C4-2B (cell line): ENCODE data around the gene LRP1B.

Source experiments
- ZFX ChIP-seq: fragments of 450-650 bp; IDR thresholded peaks from 2 replicates; pipeline ENCODE4 v1.6.1; 2017
- TF ChIP-seq, protein P1 (sequence below): fragments of 450-650 bp; conservative IDR thresholded peaks from 2 replicates; pipeline ENCODE4 v1.5.1; 2017; ENCODE audit warnings: mild to moderate bottlenecking

DNA sequence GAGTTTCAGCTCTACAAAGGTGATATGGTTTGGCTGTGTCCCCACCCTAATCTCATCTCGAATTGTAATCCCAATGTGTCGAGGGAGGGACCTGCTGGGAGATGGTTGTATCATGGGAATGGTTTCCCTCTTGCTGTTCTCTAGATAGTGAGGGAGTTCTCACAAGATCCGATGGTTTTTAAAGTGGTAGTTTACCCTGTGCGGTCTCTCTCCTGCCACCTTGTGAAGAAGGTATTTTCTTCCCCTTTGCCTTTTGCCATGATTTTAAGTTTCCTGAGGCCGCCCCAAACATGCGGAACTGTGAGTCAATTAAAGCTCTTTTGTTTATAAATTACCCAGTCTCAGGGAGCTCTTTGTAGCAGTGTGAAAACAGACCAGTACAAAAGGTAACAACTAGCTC, 306.0 kb downstream of the LRP1B start:
- TF ChIP-seq, protein P1, sequence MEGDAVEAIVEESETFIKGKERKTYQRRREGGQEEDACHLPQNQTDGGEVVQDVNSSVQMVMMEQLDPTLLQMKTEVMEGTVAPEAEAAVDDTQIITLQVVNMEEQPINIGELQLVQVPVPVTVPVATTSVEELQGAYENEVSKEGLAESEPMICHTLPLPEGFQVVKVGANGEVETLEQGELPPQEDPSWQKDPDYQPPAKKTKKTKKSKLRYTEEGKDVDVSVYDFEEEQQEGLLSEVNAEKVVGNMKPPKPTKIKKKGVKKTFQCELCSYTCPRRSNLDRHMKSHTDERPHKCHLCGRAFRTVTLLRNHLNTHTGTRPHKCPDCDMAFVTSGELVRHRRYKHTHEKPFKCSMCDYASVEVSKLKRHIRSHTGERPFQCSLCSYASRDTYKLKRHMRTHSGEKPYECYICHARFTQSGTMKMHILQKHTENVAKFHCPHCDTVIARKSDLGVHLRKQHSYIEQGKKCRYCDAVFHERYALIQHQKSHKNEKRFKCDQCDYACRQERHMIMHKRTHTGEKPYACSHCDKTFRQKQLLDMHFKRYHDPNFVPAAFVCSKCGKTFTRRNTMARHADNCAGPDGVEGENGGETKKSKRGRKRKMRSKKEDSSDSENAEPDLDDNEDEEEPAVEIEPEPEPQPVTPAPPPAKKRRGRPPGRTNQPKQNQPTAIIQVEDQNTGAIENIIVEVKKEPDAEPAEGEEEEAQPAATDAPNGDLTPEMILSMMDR: no peak
- TF ChIP-seq ZFX: no peak
